Parathyroid adenoma (tissue), 2 donors: ENCODE measurements around the gene NXN.

Experiments used
- H2AFZ ChIP-seq: fragments of 300-600 bp; sonication (generic); one replicate; pipeline ENCODE4 v1.7.0; 2017; ENCODE audit warnings: antibody characterized with exemption, mild to moderate bottlenecking
- H3K27ac ChIP-seq: fragments of 300-600 bp; sonication (generic); one replicate; pipeline ENCODE4 v1.7.0; 2017
- H3K27me3 ChIP-seq: fragments of 300-600 bp; sonication (generic); one replicate; pipeline ENCODE4 v1.7.0; 2017; ENCODE audit warnings: low read length; ENCODE audit not compliant: control insufficient read depth, insufficient read depth
- H3K36me3 ChIP-seq: fragments of 300-600 bp; sonication (generic); one replicate; pipeline ENCODE4 v1.7.0; 2017; ENCODE audit warnings: low read length; ENCODE audit not compliant: control insufficient read depth, insufficient read depth
- H3K4me1 ChIP-seq: fragments of 300-600 bp; sonication (generic); one replicate; pipeline ENCODE4 v1.7.0; 2017; ENCODE audit warnings: control low read depth
- H3K4me2 ChIP-seq: fragments of 300-600 bp; sonication (generic); one replicate; pipeline ENCODE4 v1.7.0; 2017; ENCODE audit warnings: low read length
- H3K4me3 ChIP-seq: fragments of 300-600 bp; sonication (generic); one replicate; pipeline ENCODE4 v1.7.0; 2017; ENCODE audit warnings: low read depth, low read length
- H3K79me2 ChIP-seq: fragments of 300-600 bp; sonication (generic); one replicate; pipeline ENCODE4 v1.7.0; 2017; ENCODE audit warnings: control low read depth
- H3K9ac ChIP-seq: fragments of 300-600 bp; sonication (generic); one replicate; pipeline ENCODE4 v1.7.0; 2017; ENCODE audit warnings: mild to moderate bottlenecking
- H3K9me3 ChIP-seq: fragments of 300-600 bp; sonication (generic); one replicate; pipeline ENCODE4 v1.7.0; 2017; ENCODE audit warnings: low read length; ENCODE audit not compliant: control insufficient read depth
- TF ChIP-seq, protein P1 (sequence below): fragments of 300-600 bp; sonication (generic); IDR thresholded peaks from one replicate; pipeline ENCODE4 v1.7.0; 2017; ENCODE audit warnings: antibody characterized with exemption, mild to moderate bottlenecking
- donor health status: primary hyperparathyroidism.

The NXN gene

DNA sequence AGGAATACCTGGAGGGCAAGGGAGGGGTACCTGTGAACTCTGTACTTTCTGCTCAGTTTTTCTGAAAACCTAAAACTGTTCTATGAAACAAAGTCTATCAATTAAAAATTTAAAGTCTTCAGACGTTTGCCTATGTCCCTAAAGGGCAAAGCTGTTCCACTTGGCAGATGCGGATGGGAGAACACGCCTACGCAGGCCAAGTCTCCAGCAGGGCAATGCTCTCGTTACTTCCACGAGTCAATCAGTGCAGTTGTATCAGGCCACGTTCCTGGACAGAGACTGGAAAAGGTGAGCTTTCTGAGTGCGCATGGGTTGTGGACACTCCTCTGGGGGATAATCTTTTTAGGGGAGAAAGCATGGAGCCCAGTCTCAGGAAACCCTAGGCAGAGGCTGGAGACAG is 86.6 kb downstream of the NXN start:
- H3K9ac ChIP-seq, result no peak overlapping the region
- H3K4me3 ChIP-seq, result no peak overlapping the region
- no peaks in the 10 kb centered on the region for H3K79me2 ChIP-seq
- H3K27ac ChIP-seq, result no peak overlapping the region
- TF ChIP-seq, protein P1, sequence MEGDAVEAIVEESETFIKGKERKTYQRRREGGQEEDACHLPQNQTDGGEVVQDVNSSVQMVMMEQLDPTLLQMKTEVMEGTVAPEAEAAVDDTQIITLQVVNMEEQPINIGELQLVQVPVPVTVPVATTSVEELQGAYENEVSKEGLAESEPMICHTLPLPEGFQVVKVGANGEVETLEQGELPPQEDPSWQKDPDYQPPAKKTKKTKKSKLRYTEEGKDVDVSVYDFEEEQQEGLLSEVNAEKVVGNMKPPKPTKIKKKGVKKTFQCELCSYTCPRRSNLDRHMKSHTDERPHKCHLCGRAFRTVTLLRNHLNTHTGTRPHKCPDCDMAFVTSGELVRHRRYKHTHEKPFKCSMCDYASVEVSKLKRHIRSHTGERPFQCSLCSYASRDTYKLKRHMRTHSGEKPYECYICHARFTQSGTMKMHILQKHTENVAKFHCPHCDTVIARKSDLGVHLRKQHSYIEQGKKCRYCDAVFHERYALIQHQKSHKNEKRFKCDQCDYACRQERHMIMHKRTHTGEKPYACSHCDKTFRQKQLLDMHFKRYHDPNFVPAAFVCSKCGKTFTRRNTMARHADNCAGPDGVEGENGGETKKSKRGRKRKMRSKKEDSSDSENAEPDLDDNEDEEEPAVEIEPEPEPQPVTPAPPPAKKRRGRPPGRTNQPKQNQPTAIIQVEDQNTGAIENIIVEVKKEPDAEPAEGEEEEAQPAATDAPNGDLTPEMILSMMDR, result no peak
- H3K9me3 ChIP-seq, result no peaks in the 10 kb centered on the region
- no peak overlapping the region for H2AFZ ChIP-seq
- H3K4me2 ChIP-seq, result no peak overlapping the region
- no peaks in the 10 kb centered on the region for H3K27me3 ChIP-seq
- no peaks in the 10 kb centered on the region for H3K4me1 ChIP-seq
- no peaks in the 10 kb centered on the region for H3K36me3 ChIP-seq

GRCh38 chr17:888998-889441 is 90.6 kb downstream of the NXN start:
- Histone ChIP-seq H2AFZ (no peak overlapping the region), H3K9ac (no peak overlapping the region), H3K27ac (no peak overlapping the region), H3K36me3 (no peaks in the 10 kb centered on the region), H3K4me1 (no peaks in the 10 kb centered on the region), H3K4me2 (no peak overlapping the region), H3K4me3 (no peak overlapping the region), H3K9me3 (no peaks in the 10 kb centered on the region), H3K27me3 (no peaks in the 10 kb centered on the region), H3K79me2 (no peaks in the 10 kb centered on the region)
- TF ChIP-seq, protein P1, result no peak

DNA sequence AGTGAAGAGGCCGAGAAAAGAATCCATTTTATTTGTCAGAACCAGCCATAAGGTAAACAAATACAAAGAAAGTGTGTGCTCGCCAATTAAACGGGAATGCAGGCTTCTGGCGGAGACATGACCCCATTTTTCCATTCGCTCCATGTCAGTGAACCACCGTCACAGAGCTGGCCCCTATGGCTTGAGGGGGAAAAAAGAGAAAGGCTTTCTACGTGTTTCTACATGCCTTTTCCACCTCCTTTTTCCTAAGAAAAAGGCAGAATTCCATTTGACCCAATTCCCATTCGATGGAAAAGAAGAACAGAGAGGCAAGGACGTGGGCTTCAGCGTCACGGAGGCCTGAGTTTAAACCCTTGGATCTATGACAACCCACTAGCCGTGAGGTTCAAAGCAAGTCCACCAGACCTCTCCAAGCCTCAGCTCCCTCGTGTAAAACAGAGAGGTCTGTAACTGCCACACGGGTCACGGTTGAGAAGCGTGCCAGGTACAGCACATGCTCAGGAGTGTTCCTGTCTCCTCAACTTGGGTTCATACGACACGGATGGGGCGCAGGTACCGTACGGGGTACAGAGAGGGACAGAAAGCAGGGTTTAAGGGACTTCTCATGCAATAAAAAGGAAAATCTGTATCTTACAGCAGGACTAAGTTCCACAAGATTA is 91.9 kb downstream of the NXN start:
- H3K4me2 ChIP-seq, result no peak overlapping the region
- TF ChIP-seq, protein P1, result no peak
- H3K36me3 ChIP-seq, result no peaks in the 10 kb centered on the region
- H3K9ac ChIP-seq, result no peak overlapping the region
- no peaks in the 10 kb centered on the region for H3K9me3 ChIP-seq
- peaks cover 7% of the 10 kb centered on the region for H3K4me1 ChIP-seq
- H3K27me3 ChIP-seq, result no peaks in the 10 kb centered on the region
- H3K79me2 ChIP-seq, result no peaks in the 10 kb centered on the region
- no peak overlapping the region for H3K4me3 ChIP-seq
- H2AFZ ChIP-seq, result no peak overlapping the region
- H3K27ac ChIP-seq, result no peak overlapping the region

DNA sequence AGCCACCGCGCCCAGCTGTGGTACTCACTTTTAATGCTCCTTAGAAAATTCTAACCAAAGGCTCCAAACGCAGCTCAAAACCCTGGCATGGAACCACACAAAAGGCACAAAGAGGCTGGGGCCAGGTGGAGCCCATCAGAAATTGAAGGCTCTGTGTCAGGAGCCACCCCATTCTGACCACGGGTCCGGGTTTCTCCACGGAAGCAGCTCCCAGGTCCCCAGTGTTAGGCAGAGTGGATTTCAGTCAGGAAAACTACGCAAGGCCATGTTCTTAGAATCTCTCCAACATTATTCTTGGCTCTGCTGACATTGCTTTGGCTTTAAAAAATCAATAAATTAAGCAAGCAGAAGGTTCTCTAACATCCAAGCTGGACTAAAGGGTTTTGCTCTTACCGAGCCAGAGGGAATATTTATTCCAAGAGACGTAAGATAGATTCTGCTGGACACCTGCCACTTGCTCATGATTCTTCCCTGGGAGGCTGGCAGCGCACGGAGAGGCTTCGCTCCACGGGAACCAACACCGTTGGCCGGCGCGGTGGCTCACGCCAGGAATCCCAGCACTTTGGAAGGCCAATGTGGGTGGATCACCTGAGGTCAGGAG is 93.5 kb downstream of the NXN start:
- H3K4me2 ChIP-seq, result no peak overlapping the region
- no peaks in the 10 kb centered on the region for H3K27me3 ChIP-seq
- no peak overlapping the region for H3K4me3 ChIP-seq
- no peak overlapping the region for H3K9ac ChIP-seq
- H3K79me2 ChIP-seq, result no peaks in the 10 kb centered on the region
- no peak overlapping the region for H3K27ac ChIP-seq
- H3K36me3 ChIP-seq, result no peaks in the 10 kb centered on the region
- peaks cover 7% of the 10 kb centered on the region for H3K4me1 ChIP-seq
- TF ChIP-seq, protein P1, result no peak
- no peaks in the 10 kb centered on the region for H3K9me3 ChIP-seq
- H2AFZ ChIP-seq, result no peak overlapping the region

DNA sequence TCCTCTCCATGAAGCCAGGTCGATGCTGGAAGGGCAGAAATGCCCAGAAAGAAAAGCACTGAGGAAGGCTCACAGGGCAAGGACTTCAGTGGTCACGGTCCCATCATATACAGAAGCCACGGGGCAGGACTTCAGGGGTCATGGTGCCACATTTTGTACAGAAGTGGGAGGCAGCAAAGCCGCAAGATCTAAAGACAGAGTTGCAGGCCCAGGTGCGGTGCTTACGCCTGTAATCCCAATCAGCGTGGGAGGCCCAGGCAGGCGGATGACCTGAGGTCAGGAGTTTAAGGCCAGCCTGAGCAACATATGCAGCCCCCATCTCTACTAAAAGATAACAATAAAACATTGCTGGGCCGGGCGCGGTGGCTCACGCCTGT is 96.0 kb downstream of the NXN start:
- no peaks in the 10 kb centered on the region for H3K9me3 ChIP-seq
- H3K27ac ChIP-seq, result peak overlapping the region; percentile 15
- H3K36me3 ChIP-seq, result no peaks in the 10 kb centered on the region
- no peaks in the 10 kb centered on the region for H3K27me3 ChIP-seq
- no peak overlapping the region for H3K9ac ChIP-seq
- H2AFZ ChIP-seq, result no peak overlapping the region
- H3K79me2 ChIP-seq, result no peaks in the 10 kb centered on the region
- TF ChIP-seq, protein P1, result no peak
- H3K4me3 ChIP-seq, result no peak overlapping the region
- peaks cover 7% of the 10 kb centered on the region for H3K4me1 ChIP-seq
- H3K4me2 ChIP-seq, result no peak overlapping the region
